Measurements from ENCODE around the gene MYH14. TPM values are rescaled to one million over a fixed set of nuclear protein-coding genes. Genes with fewer than 3 reads are reported as not detected.
"Not testable (repeated sequence)": the region's sequence is repeated elsewhere in the genome, so short reads cannot be mapped to it uniquely, and the experiment has no call there.

The MYH14 gene
- total RNA-seq, 1 experiment from 2014 or later, result 8.8 TPM

DNA sequence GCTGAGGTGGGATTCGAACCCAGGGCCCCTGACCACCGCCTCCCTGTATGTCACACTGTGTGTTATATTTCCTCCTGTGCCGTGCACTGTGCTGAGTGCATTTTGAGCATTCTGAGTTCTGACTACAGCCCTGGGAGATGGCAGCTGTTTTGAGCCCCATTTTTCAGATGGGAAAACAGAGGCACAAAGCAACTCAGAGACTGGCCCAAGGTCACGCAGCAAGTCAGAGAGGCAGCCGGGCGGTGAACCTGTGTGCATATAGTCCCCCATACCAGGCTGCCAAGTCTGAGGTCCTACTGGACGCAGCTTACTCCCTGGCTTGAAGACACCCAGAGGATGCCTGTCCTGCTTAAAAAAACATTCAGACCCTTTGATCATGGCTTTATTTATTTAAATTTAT, 17.7 kb downstream of the MYH14 start:
- DNase-seq (ENCODE audit: low spot score), result no peak
- in situ Hi-C loops (cut with HindIII; ENCODE audit: low sequenced_read_pairs), result no loop called here

GRCh38 chr19:50222691-50223438, 19.4 kb downstream of the MYH14 start:
- no peak for DNase-seq (ENCODE audit: low spot score)
- in situ Hi-C loops (cut with HindIII; ENCODE audit: low sequenced_read_pairs), result no loop called here

DNA sequence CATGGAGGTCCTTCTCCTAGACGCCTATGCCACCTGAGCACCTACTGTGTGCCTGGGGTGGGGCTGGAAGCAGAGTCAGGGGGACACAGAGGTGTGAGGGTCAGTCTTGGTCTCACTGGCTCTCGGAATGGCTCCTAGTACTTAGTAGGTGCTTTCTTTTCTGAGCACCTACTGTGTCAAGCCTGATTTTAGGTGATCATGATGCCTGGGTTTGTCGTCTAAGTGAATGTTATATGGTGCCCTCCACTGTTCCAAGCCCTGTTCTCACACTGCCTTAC, 20.0 kb downstream of the MYH14 start:
- in situ Hi-C loops (cut with HindIII; ENCODE audit: low sequenced_read_pairs), result no loop called here
- DNase-seq (ENCODE audit: low spot score), result no peak

DNA sequence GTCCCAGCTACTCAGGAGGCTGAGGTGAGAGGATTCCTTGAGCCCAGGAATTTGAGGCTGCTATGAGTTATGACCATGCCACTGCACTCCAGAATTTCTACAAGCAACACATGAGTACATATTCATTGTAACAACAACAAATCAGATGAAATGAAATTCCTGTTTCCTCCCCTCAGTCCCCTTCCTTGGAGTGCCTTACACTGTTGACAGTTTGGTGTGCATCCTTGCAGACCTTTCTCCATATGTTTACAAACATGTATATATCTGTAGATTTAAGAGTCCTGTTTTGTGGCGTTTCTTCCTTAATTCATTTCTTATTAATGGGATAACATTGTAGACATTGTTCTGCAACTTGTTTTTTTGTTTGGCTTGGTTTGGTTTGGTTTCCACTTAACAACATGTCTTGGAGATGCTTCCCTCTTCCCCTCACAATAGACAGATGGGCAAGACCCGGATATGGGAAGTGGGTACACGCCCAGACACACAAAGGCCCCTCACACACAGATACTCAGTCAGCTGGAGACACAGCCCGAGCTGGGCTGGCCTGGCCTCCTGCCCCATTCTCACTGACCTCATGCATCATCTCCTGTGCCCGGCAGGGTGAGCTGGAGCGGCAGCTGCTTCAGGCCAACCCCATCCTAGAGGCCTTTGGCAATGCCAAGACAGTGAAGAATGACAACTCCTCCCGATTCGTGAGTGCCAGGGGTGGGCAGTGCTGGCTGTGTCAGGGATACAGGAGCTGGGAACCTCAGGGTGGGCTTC, 21.7 kb downstream of the MYH14 start:
- DNase-seq (ENCODE audit: low spot score), result no peak
- in situ Hi-C loops (cut with HindIII; ENCODE audit: low sequenced_read_pairs), result no loop called here

- in situ Hi-C loops (cut with HindIII; ENCODE audit: low sequenced_read_pairs), result no loop called here
- DNase-seq (ENCODE audit: low spot score), result no peak
These were observed 23.1 kb downstream of the MYH14 start for GRCh38 chr19:50226536-50226935.

GRCh38 chr19:50228153-50228552, 24.7 kb downstream of the MYH14 start:
- in situ Hi-C loops (cut with HindIII; ENCODE audit: low sequenced_read_pairs); DNase-seq (ENCODE audit: low spot score): not testable (repeated sequence)

DNA sequence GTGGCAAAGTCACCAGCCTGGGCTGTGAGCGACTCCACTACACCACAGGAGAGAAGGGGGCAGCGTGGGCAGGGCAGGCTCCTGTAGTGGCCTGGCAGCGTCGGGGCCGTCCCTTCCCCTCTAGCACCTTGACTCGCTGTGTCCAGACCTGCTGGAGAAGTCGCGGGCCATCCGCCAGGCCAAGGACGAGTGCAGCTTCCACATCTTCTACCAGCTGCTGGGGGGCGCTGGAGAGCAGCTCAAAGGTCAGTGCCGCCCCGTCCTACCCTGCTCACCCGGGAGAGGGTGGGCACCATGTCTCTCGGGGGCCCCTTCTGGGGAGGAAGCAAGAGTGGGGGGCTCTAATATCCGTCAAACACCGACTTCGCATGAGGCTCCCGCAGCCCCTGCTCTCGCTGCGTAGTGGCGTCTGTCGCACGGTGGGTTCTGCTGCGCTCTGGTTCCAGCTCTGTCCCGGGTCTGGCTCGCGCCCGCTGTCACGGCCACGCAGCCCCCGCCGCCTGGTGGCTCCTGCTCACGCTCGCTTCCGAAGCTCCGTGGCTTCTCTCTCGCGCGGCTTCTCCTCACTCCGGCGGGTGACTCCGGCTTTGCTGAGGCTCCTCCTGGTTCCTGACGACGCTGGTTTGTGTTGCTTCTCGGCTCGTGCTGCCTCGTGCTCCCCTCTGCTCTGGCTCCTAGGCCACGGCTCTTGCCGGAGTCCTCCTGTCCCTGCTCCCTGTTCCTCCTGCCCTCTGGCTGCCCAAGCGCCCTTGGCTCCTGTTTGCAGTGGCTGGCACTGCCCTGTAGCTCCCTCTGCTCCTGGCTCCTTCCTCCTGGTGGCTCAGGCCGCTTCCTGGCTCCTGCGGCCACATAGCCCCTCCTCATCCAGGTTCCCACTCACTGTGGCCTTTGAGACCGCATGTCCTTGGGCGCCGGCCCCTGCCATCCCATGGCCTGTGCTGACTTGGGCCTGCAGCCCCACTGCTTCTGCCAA, 27.2 kb downstream of the MYH14 start:
- in situ Hi-C loops (cut with HindIII; ENCODE audit: low sequenced_read_pairs), result no loop called here
- DNase-seq (ENCODE audit: low spot score), result no peak

DNA sequence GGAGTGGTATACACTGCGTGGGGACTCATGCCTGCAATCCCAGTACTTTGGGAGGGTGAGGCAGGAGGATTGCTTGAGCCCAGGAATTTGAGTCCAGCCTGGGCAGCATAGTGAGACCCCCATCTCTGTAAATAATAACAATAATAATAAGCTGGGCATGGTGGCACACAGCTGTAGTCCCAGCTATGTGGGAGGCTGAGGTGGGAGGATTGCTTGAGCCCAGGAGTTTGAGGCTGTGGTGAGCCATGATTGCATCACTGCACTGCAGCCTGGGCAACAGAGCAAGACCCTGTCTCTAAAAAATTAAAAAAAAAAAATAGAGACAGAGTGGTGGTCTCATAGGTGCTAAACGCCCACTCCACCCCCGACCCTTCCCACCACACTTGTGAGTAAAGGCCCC, 28.0 kb downstream of the MYH14 start:
- in situ Hi-C loops (cut with HindIII; ENCODE audit: low sequenced_read_pairs), result not testable (repeated sequence)

DNA sequence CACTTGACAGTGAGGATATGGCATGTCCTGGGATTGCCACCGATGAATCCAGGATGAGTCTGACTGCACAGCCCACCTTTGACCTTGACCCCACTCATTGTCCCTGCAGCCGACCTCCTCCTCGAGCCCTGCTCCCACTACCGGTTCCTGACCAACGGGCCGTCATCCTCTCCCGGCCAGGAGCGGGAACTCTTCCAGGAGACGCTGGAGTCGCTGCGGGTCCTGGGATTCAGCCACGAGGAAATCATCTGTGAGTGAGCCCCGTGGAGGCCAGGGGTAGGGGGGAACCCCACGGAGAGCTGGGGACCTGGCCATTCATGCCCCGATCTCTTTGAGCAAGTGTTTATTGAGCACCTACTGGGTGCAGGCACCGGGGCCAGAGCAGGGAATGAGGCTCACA, 28.4 kb downstream of the MYH14 start:
- no peak for DNase-seq (ENCODE audit: low spot score)
- in situ Hi-C loops (cut with HindIII; ENCODE audit: low sequenced_read_pairs), result no loop called here

More for the DNA sequence above, 28.0 kb downstream of the MYH14 start:
- DNase-seq (ENCODE audit: low spot score), result not testable (repeated sequence)

GRCh38 chr19:50232600-50232999, 29.2 kb downstream of the MYH14 start:
- no peak for DNase-seq (ENCODE audit: low spot score)
- in situ Hi-C loops (cut with HindIII; ENCODE audit: low sequenced_read_pairs), result no loop called here

GRCh38 chr19:50233308-50233910, 30.0 kb downstream of the MYH14 start:
- in situ Hi-C loops (cut with HindIII; ENCODE audit: low sequenced_read_pairs), result no loop called here

DNA sequence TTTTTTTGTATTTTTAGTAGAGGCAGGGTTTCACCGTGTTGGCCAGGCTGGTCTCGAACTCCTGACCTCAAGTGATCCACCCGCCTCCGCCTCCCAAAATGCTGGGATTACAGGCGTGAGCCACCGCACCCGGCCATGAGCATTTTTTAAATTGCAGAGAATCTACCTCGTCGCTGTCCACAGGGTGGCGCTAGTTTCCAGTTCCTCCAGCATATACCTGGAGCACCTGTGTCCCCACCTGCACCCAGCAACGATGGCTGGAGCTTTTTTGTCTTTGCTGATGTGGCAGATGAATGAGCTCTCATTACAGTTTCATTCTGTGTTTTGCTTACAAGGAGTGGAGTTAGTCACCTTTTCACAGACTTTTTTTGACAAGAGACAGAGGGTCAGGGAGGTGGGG, 34.1 kb downstream of the MYH14 start:
- in situ Hi-C loops (cut with HindIII; ENCODE audit: low sequenced_read_pairs); DNase-seq (ENCODE audit: low spot score): not testable (repeated sequence)

More at GRCh38 chr19:50233308-50233910, 30.0 kb downstream of the MYH14 start:
- DNase-seq (ENCODE audit: low spot score), result no peak

DNA sequence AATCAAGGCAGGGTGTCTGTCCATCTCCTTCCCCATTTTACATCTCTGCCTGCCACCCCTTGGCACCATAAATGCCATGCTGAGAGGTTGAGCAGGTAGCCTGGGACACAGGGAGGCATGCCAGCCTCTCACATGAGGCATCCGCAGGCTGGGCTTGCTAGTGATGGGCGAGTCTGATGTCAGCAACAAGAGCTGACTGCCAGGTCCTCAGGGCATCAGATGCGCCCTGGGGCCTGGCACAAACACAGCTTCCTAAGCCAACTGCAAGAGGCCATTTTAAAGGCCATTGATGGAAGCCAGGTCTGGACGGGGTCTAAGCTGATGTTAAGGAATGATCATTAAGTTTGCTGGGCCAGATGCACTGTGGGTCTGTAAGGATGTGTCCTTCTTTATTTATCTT, 34.6 kb downstream of the MYH14 start:
- DNase-seq (ENCODE audit: low spot score), result no peak
- in situ Hi-C loops (cut with HindIII; ENCODE audit: low sequenced_read_pairs), result no loop called here

GRCh38 chr19:50239921-50240590, 36.6 kb downstream of the MYH14 start:
- in situ Hi-C loops (cut with HindIII; ENCODE audit: low sequenced_read_pairs), result no loop called here
- DNase-seq (ENCODE audit: low spot score), result no peak

DNA sequence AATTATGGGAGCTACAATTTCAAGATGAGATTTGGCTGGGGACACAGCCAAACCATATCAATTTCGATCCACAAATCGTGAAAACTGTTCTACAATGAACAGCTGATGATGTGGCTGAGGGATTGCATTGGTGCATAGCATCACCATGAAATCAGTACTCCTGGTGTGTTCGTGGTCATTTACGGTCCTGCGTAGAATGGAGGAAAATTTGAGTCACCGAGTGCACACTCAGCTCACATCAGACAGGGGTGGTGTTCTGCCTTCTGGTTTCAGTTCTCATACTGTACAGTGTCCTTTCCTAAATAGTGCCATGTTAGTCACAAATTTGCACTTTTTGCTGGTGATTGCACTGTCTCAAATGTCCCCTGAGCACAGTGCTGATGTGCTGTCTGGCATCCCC, 39.2 kb downstream of the MYH14 start:
- no peak for DNase-seq (ENCODE audit: low spot score)
- in situ Hi-C loops (cut with HindIII; ENCODE audit: low sequenced_read_pairs), result no loop called here

GRCh38 chr19:50244695-50245094, 41.3 kb downstream of the MYH14 start:
- no peak for DNase-seq (ENCODE audit: low spot score)
- in situ Hi-C loops (cut with HindIII; ENCODE audit: low sequenced_read_pairs), result no loop called here

DNA sequence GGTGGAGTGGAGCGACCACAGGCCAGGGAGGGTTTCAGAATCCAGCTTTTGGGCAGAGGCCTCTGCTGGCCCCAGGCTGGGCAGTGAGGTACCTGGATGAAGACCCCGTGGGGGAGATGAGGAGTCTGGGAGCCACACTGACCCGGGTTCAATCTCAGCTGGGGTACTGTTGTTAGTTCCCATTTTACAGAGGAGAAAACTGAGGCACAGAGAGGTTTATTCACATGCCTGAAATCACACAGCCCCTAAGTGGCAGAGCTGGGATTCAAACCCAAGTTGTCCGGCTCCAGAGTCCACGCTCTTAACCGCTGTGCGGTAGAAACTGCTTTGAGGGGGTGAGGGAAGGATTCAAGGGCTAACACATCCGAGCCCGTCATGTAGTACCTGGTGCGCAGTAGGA, 45.0 kb downstream of the MYH14 start:
- in situ Hi-C loops (cut with HindIII; ENCODE audit: low sequenced_read_pairs), result no loop called here
- no peak for DNase-seq (ENCODE audit: low spot score)

DNA sequence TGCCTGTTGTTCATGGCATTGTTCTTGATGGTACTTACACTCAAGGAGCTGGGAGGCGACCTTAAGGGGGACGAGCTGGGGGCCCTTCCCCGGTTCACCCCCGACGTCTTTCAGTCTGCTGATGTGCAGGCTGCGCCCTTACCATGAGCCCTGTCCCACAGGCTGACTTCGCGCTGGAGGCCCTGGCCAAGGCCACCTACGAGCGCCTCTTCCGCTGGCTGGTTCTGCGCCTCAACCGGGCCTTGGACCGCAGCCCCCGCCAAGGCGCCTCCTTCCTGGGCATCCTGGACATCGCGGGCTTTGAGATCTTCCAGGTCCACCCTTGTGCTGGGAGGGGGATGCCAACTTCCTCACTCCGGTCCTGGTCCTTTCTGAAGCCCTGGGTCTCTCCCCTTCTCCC, 45.4 kb downstream of the MYH14 start:
- in situ Hi-C loops (cut with HindIII; ENCODE audit: low sequenced_read_pairs), result no loop called here
- DNase-seq (ENCODE audit: low spot score), result no peak

DNA sequence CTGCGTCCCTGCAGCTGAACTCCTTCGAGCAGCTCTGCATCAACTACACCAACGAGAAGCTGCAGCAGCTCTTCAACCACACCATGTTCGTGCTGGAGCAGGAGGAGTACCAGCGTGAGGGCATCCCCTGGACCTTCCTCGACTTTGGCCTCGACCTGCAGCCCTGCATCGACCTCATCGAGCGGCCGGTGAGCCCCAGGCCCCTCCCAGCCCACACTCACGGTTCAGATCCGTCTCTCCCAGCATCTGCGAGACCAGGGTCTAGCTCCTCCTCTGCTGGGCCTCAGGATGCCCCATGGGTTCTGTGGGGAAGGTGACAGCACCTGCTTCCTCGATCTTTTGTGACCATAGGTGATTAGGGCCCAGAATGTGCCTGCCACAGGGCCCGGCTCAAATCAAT, 46.2 kb downstream of the MYH14 start:
- in situ Hi-C loops (cut with HindIII; ENCODE audit: low sequenced_read_pairs), result no loop called here
- no peak for DNase-seq (ENCODE audit: low spot score)

All from G401 (cell line).